AG04450 (cell line): Measurements from ENCODE around the gene TSPAN14. TPM values are rescaled to one million over a fixed set of nuclear protein-coding genes. Genes with fewer than 3 reads are reported as not detected.

Source experiments
- CTCF ChIA-PET: fragments of 300-600, 350-600 bp; formaldehyde crosslinking; extraction: SDS; loops from one replicate; lab custom pipeline; 2022; ENCODE audit warnings: antibody characterized with exemption, inconsistent platforms; lab: Charles Lee
- POLR2A ChIA-PET: fragments of 350-600 bp; formaldehyde crosslinking; extraction: SDS; loops from one replicate; lab custom pipeline; 2021; ENCODE audit warnings: antibody characterized with exemption, inconsistent platforms; lab: Yijun Ruan, JAX
- DNase-seq: peaks from one replicate; pipeline ENCODE4 v3.0.0-alpha.2; 2011; ENCODE audit warnings: low read depth, low spot score
- H3K27ac ChIP-seq: one replicate; pipeline ENCODE4 v1.5.1; 2012; ENCODE audit warnings: low read depth, low read length, control low read depth
- H3K27me3 ChIP-seq: one replicate; pipeline ENCODE4 v1.6.0; 2012; ENCODE audit warnings: low read length; ENCODE audit not compliant: control insufficient read depth, insufficient read depth
- H3K4me3 ChIP-seq: 2 replicates; pipeline ENCODE4 v1.5.1; 2011; ENCODE audit warnings: mild to moderate bottlenecking, low read depth, low read length, control low read depth
- H3K9me3 ChIP-seq: 2 replicates; pipeline ENCODE4 v1.5.1; 2012; ENCODE audit warnings: low read length; ENCODE audit not compliant: control insufficient read depth, insufficient read depth
- CTCF ChIP-seq: IDR thresholded peaks from 2 replicates; pipeline ENCODE4 v1.5.1; 2011; ENCODE audit warnings: low read depth, low read length, control low read depth, inconsistent platforms
- polyA plus RNA-seq: library from polyadenylated mRNA; depleted of rRNA; stranded (reverse); fragments of >200 nt; gene quantifications from 2 replicates; pipeline ENCODE4 v1.2.3, GENCODE V29; 2011

Gene TSPAN14
- polyA plus RNA-seq, 1 experiment: 27.3 TPM

GRCh38 chr10:80449520-80449919 is 4.6 kb upstream of the TSPAN14 start:
- ChIA-PET CTCF (interaction anchor here (0.6 to 5.5 kb wide), 4 partner anchors 12 to 214 kb away, joined by 3 to 43 read pairs (median 4); no protein-coding TSS in a partner anchor), POLR2A (no interaction called here)
- no peak overlapping the region for H3K27ac ChIP-seq
- DNase-seq: no peak
- no peaks in the 10 kb centered on the region for H3K27me3 ChIP-seq
- H3K4me3 ChIP-seq: no peak overlapping the region
- no peak for TF ChIP-seq CTCF
- no peaks in the 10 kb centered on the region; the same call in 1 of the 2 replicates for H3K9me3 ChIP-seq

GRCh38 chr10:80451132-80451531 is 3.0 kb upstream of the TSPAN14 start:
- ChIA-PET CTCF (interaction anchor here (1.4 to 5.5 kb wide), 2 partner anchors 9 to 54 kb away, joined by 3 to 43 read pairs; no protein-coding TSS in a partner anchor), POLR2A (no interaction called here)
- no peaks in the 10 kb centered on the region; the same call in none of the 2 replicates for H3K9me3 ChIP-seq
- no peak overlapping the region for H3K27ac ChIP-seq
- TF ChIP-seq CTCF: no peak
- no peak for DNase-seq
- H3K27me3 ChIP-seq: no peaks in the 10 kb centered on the region
- H3K4me3 ChIP-seq: no peak overlapping the region

GRCh38 chr10:80452069-80452468 is 2.0 kb upstream of the TSPAN14 start:
- ChIA-PET CTCF (interaction anchor here (0.8 to 5.5 kb wide), 5 partner anchors 8 to 211 kb away, joined by 3 to 43 read pairs (median 5); no protein-coding TSS in a partner anchor), POLR2A (no interaction called here)
- DNase-seq: no peak

GRCh38 chr10:80452640-80453039 is 1.5 kb upstream of the TSPAN14 start:
- CTCF ChIA-PET: interaction anchor here (0.6 to 5.5 kb wide), 7 partner anchors 8 to 210 kb away, joined by 3 to 43 read pairs (median 4); no protein-coding TSS in a partner anchor
- POLR2A ChIA-PET: no interaction called here
- Histone ChIP-seq H3K27ac (no peak overlapping the region), H3K4me3 (no peak overlapping the region), H3K27me3 (no peaks in the 10 kb centered on the region), H3K9me3 (no peaks in the 10 kb centered on the region; the same call in none of the 2 replicates)
- no peak for TF ChIP-seq CTCF
- no peak for DNase-seq

More at GRCh38 chr10:80452069-80452468, 2.0 kb upstream of the TSPAN14 start:
- no peak for TF ChIP-seq CTCF
- Histone ChIP-seq H3K27me3 (no peaks in the 10 kb centered on the region), H3K4me3 (no peak overlapping the region), H3K9me3 (no peaks in the 10 kb centered on the region; the same call in none of the 2 replicates), H3K27ac (no peak overlapping the region)
